K562 (cell line): ENCODE measurements around the gene HAUS7. TPM values are rescaled to one million over a fixed set of nuclear protein-coding genes. Genes with fewer than 3 reads are reported as not detected.

Experiments used
- ATAC-seq: fragments of 200-7000 bp; cut with Tn5 transposase; 3 replicates; pipeline ENCODE4 v1.9.1; 2020; ENCODE audit warnings: moderate library complexity
- BruUV-seq: library from RNA; stranded (reverse); fragments of 400-500 nt; replicated peaks from 2 replicates; lab custom pipeline; 2021; lab: Mats Ljungman, UMichigan
- CTCF ChIA-PET: fragments of 300-600 bp; formaldehyde crosslinking; extraction: SDS; loops from one replicate; lab custom pipeline; 2021; ENCODE audit warnings: low intra/inter-chr PET ratio; lab: Yijun Ruan, JAX
- POLR2A ChIA-PET: fragments of 300-600, 350-650 bp; sonication (Branson Sonifier 250); formaldehyde crosslinking; extraction: SDS; loops from one replicate; lab custom pipeline; 2021; ENCODE audit warnings: antibody characterized with exemption, inconsistent platforms; lab: Yijun Ruan, JAX
- DNase-seq, 4 experiments: peaks; one replicate each; pipeline versions ENCODE4 v3.0.0 to v3.0.0-alpha.2; 2011 to 2018; ENCODE audit warnings: low spot score in 3 of 4, mixed read lengths in 3 of 4; ENCODE audit errors: extremely low read depth in 1 of 4
- FAIRE-seq: peaks from 2 replicates; lab custom pipeline; 2011; peaks lifted over from hg19 to GRCh38; lab: Jason Lieb, UNC
- H2AFZ ChIP-seq: 2 replicates; pipeline ENCODE4 v1.6.0; 2011; ENCODE audit warnings: low read depth, low read length, control low read depth, inconsistent platforms
- H3K27ac ChIP-seq: fragments of 200-600 bp; 3 replicates; pipeline ENCODE4 v1.8.0; 2011; ENCODE audit warnings: low read depth, mild to moderate bottlenecking, control low read depth, inconsistent platforms, low read length, moderate library complexity, mixed read lengths; ENCODE audit errors: extremely low read depth
- H3K27me3 ChIP-seq, 2 experiments: fragments of 300-600 bp in 1 of 2; 2 replicates in 1 of 2; 3 replicates in 1 of 2; pipeline versions ENCODE4 v1.6.0 to v1.8.0; 2011; ENCODE audit warnings: inconsistent platforms in 2 of 2, low read length in 2 of 2, mild to moderate bottlenecking in 1 of 2, mixed read lengths in 1 of 2, moderate library complexity in 1 of 2; ENCODE audit not compliant: control insufficient read depth in 2 of 2, insufficient read depth in 2 of 2
- H3K36me3 ChIP-seq: fragments of 300-600 bp; 3 replicates; pipeline ENCODE4 v1.8.0; 2011; ENCODE audit warnings: mild to moderate bottlenecking, low read length, inconsistent platforms; ENCODE audit not compliant: control insufficient read depth, insufficient read depth
- H3K4me1 ChIP-seq, 2 experiments: fragments of 200-600 bp in 1 of 2; replicated peaks in 1 of 2; 2 replicates in 1 of 2; 3 replicates in 1 of 2; pipeline versions ENCODE4 v1.5.1 to v1.8.0; 2011; ENCODE audit warnings: inconsistent platforms in 2 of 2, low read length in 2 of 2, mild to moderate bottlenecking in 1 of 2, mixed read lengths in 1 of 2, moderate library complexity in 1 of 2; ENCODE audit not compliant: control insufficient read depth in 2 of 2, insufficient read depth in 2 of 2
- H3K4me2 ChIP-seq: 2 replicates; pipeline ENCODE4 v1.6.1; 2011; ENCODE audit warnings: low read length, control low read depth, inconsistent platforms, mixed read lengths; ENCODE audit not compliant: insufficient read depth
- H3K4me3 ChIP-seq: fragments of 200-600 bp; sonication (generic), shearing (Covaris generic); 2 replicates; pipeline ENCODE4 v1.5.1; 2016; ENCODE audit warnings: control low read depth, inconsistent platforms
- H3K79me2 ChIP-seq: fragments of 200-600 bp; 3 replicates; pipeline ENCODE4 v1.8.0; 2011; ENCODE audit warnings: low read length, inconsistent platforms; ENCODE audit not compliant: control insufficient read depth, insufficient read depth
- H3K9ac ChIP-seq, 2 experiments: 2 replicates each; pipeline versions ENCODE4 v1.6.0 to v1.6.1; 2011; ENCODE audit warnings: low read depth in 2 of 2, low read length in 2 of 2, control low read depth in 1 of 2, inconsistent platforms in 1 of 2, mild to moderate bottlenecking in 1 of 2, mixed read lengths in 1 of 2; ENCODE audit not compliant: insufficient read depth in 1 of 2
- H3K9me1 ChIP-seq: one replicate; pipeline ENCODE4 v1.6.0; 2011; ENCODE audit warnings: inconsistent platforms, mild to moderate bottlenecking, low read length, moderate library complexity; ENCODE audit not compliant: control insufficient read depth, insufficient read depth
- H3K9me3 ChIP-seq: replicated peaks from 2 replicates; pipeline ENCODE4 v1.5.1; 2011; ENCODE audit warnings: low read depth, low read length, inconsistent platforms; ENCODE audit not compliant: control insufficient read depth, insufficient read depth
- H4K20me1 ChIP-seq: replicated peaks from 2 replicates; pipeline ENCODE4 v1.6.1; 2011; ENCODE audit warnings: low read length, inconsistent platforms, mixed read lengths; ENCODE audit not compliant: control insufficient read depth, insufficient read depth
- ATF1 ChIP-seq, 2 experiments: fragments of 450-650 bp in 1 of 2; IDR thresholded peaks; 2 replicates each; pipeline ENCODE4 v1.6.1; 2016; ENCODE audit warnings: missing compliant biosample characterization in 1 of 2, missing genetic modification characterization in 1 of 2
- CEBPZ ChIP-seq: fragments of 150-350 bp; IDR thresholded peaks from 2 replicates; pipeline ENCODE4 v1.6.1; 2014; ENCODE audit warnings: low read depth, mild to moderate bottlenecking, low read length, borderline replicate concordance
- DMBX1 ChIP-seq: fragments of 250-450 bp; sonication (Bioruptor Pico); IDR thresholded peaks from 2 replicates; pipeline ENCODE4 v1.8.0; 2022; ENCODE audit warnings: inconsistent platforms, mild to moderate bottlenecking, moderate library complexity, borderline replicate concordance
- EZH2 ChIP-seq: IDR thresholded peaks from 2 replicates; pipeline ENCODE4 v1.6.1; 2012; ENCODE audit warnings: low read depth, mild to moderate bottlenecking, inconsistent platforms, low read length, borderline replicate concordance
- RAD51 ChIP-seq: fragments of 450-650 bp; IDR thresholded peaks from 2 replicates; pipeline ENCODE4 v1.7.1; 2016; ENCODE audit warnings: low read depth, mild to moderate bottlenecking, borderline replicate concordance
- SAP30 ChIP-seq: fragments of 200-600 bp; sonication (generic); IDR thresholded peaks from 2 replicates; pipeline ENCODE4 v1.6.1; 2012; ENCODE audit warnings: borderline replicate concordance, low read depth, mild to moderate bottlenecking, moderate library complexity, low read length, control low read depth, inconsistent platforms; ENCODE audit not compliant: insufficient read depth, poor library complexity, severe bottlenecking
- TGIF2 ChIP-seq: sonication (generic); formaldehyde crosslinking; IDR thresholded peaks from 2 replicates; pipeline ENCODE4 v1.8.1; 2022; ENCODE audit warnings: mild to moderate bottlenecking, missing genetic modification reagents, moderate library complexity
- ZFP1 ChIP-seq: fragments of 450-650 bp; formaldehyde crosslinking; IDR thresholded peaks from 2 replicates; pipeline ENCODE4 v1.4.0; 2020; ENCODE audit warnings: mild to moderate bottlenecking, mixed read lengths
- ZMIZ1 ChIP-seq, 2 experiments: fragments of 150-350 bp in 1 of 2; IDR thresholded peaks; 2 replicates each; pipeline ENCODE4 v1.6.1; 2012 to 2016; ENCODE audit warnings: low read depth in 2 of 2, low read length in 2 of 2, mild to moderate bottlenecking in 1 of 2, moderate library complexity in 1 of 2
- ZNF764 ChIP-seq: fragments of 250-450 bp; sonication (Bioruptor Pico); IDR thresholded peaks from 2 replicates; pipeline ENCODE4 v1.4.0; 2020; ENCODE audit warnings: low read depth, mild to moderate bottlenecking, moderate library complexity
- ZZZ3 ChIP-seq: fragments of 450-650 bp; IDR thresholded peaks from 2 replicates; pipeline ENCODE4 v1.6.1; 2016; ENCODE audit warnings: antibody characterized with exemption, mild to moderate bottlenecking, moderate library complexity
- WGBS: fragments of 100-300 bp; shearing (Covaris generic); methylation state at CpG from one replicate; pipeline ENCODE4 v1.1.6; 2016; ENCODE audit warnings: low coverage, mixed read lengths; ENCODE audit not compliant: insufficient coverage; ENCODE audit errors: missing lambda C conversion rate; 5-methylcytosine and 5-hydroxymethylcytosine counted together
- in situ Hi-C: fragments of 300-500 bp; cut with MboI; formaldehyde crosslinking; loops from 4 replicates; pipeline ENCODE4 v1.15.0; 2018; ENCODE audit warnings: inconsistent platforms, mixed read lengths
- intact Hi-C: fragments of 100-400 bp; cut with micrococcal nuclease; formaldehyde crosslinking; loops from 2 replicates; pipeline ENCODE4 v1.14.2; 2022
- polyA plus RNA-seq, 8 experiments: library from polyadenylated mRNA; depleted of rRNA in 4 of 8; stranded (reverse) in 5 of 8; unstranded in 3 of 8; fragments of >200 nt; fragmentation: Nextera tagmentation in 2 of 8; fragmentation: Illumina TruSeq in 1 of 8; extraction: Ambion mirVana in 2 of 8; extraction: Trizol in 1 of 8; gene quantifications; 2 replicates each; pipeline versions ENCODE4 v1.2.1 to v1.2.3, GENCODE V29; 2011 to 2014; ENCODE audit warnings: inconsistent platforms in 1 of 8, missing spikeins in 1 of 8
- total RNA-seq, 7 experiments: library from RNA; depleted of rRNA in 6 of 7; stranded (reverse); fragments of >200 nt in 6 of 7; fragmentation: Illumina TruSeq in 2 of 7; extraction: Trizol in 2 of 7; gene quantifications; 2 replicates each; pipeline versions ENCODE4 v1.2.1 to v1.2.3, GENCODE V29; 2011 to 2021; ENCODE audit warnings: low replicate concordance in 1 of 7
- TF ChIP-seq, protein P1 (sequence below): sonication (generic); formaldehyde crosslinking; IDR thresholded peaks from 2 replicates; pipeline ENCODE4 v1.5.0; 2020; ENCODE audit warnings: missing genetic modification reagents

The HAUS7 gene
- total and polyA plus RNA-seq, 9 of the 15 experiments (the other 6 are each of a cell fraction or from before 2014, with no cell fraction given) = 10.0 to 94.9 (median 48.8) TPM

DNA sequence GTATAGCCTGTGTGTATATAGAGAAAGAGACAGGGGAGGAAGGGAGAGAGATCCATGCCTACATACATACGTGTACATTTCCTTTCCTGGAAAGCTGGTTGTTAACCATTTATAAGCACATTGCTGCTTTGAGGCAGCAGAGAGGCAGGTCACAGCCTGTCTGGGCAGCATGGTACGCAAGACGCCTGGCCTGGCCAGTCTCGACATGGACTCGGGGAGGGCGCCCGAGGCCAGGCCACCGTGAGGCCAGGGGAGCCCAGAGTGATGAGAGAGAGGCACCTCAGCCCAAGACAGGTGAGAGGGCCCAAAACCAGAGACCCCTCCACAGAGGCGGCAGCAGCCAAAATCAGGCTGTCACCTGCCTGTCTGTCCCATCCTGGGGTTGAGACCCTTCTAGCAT is 28.4 kb downstream of the HAUS7 start:
- H3K27me3 ChIP-seq = peaks cover 0 to 6% of the 10 kb centered on the region in 2 experiments; a peak in 3 of 5 replicates
- no peaks in the 10 kb centered on the region for H3K36me3 ChIP-seq
- H3K9ac ChIP-seq = no peak overlapping the region; a peak in 1 of 4 replicates
- no peak for TF ChIP-seq ATF1 (CRISPR knock-in tag; IDR thresholded peaks at IDR 0.05)
- no peak for TF ChIP-seq ATF1 (tag; IDR thresholded peaks at IDR 0.05)
- TF ChIP-seq, protein P1, sequence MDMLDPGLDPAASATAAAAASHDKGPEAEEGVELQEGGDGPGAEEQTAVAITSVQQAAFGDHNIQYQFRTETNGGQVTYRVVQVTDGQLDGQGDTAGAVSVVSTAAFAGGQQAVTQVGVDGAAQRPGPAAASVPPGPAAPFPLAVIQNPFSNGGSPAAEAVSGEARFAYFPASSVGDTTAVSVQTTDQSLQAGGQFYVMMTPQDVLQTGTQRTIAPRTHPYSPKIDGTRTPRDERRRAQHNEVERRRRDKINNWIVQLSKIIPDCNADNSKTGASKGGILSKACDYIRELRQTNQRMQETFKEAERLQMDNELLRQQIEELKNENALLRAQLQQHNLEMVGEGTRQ (CRISPR knock-in tag) = no peak
- no peak for TF ChIP-seq ZZZ3
- TF ChIP-seq SAP30 = no peak
- no peak for TF ChIP-seq DMBX1 (CRISPR knock-in tag)
- TF ChIP-seq ZMIZ1 (IDR thresholded peaks at IDR 0.05; ENCODE audit: low read depth in 2 of 2, low read length in 2 of 2) = no peak
- TF ChIP-seq CEBPZ = no peak
- no peak for TF ChIP-seq ZFP1 (CRISPR knock-in tag)
- TF ChIP-seq TGIF2 = no peak
- no peak for TF ChIP-seq EZH2
- no peak for TF ChIP-seq ZNF764 (CRISPR knock-in tag)
- TF ChIP-seq RAD51 = no peak
- H2AFZ ChIP-seq = no peak overlapping the region
- no peaks in the 10 kb centered on the region for H4K20me1 ChIP-seq
- H3K4me2 ChIP-seq = no peak overlapping the region
- peaks cover 0 to 34% of the 10 kb centered on the region in 2 experiments; a peak in 2 of 5 replicates for H3K4me1 ChIP-seq
- H3K4me3 ChIP-seq = no peak overlapping the region
- no peaks in the 10 kb centered on the region for H3K9me1 ChIP-seq
- no peaks in the 10 kb centered on the region for H3K9me3 ChIP-seq
- in situ Hi-C loops (no loop called here), intact Hi-C loops (no loop called here)
- POLR2A ChIA-PET = no interaction called here
- BruUV-seq = no TSS peak
- H3K79me2 ChIP-seq = no peaks in the 10 kb centered on the region
- ATAC-seq (no peak), DNase-seq (no peak), FAIRE-seq (no peak)
- 48% methylated on average over 8 of the region's 9 CpGs for WGBS
- H3K27ac ChIP-seq = no peak overlapping the region
- CTCF ChIA-PET = no interaction called here
